Activated T-cell treated with anti-CD3 and anti-CD28 coated beads, Interleukin-2, amount 50 U/mL, for 72 hours (primary cell): ENCODE results near the gene PXK. TPM values are rescaled to one million over a fixed set of nuclear protein-coding genes. Genes with fewer than 3 reads are reported as not detected.

Experiments used
- ATAC-seq, 2 donors: fragments of 150-1000 bp; cut with Tn5 transposase; replicated peaks in 1 of 2; 2 replicates each; pipeline ENCODE4 v1.10.0; 2021; ENCODE audit warnings: moderate library complexity in 2 of 2, mild to moderate bottlenecking in 1 of 2
- DNase-seq, 2 donors: peaks; one replicate each; pipeline ENCODE4 v3.0.0; 2021 to 2022; ENCODE audit warnings: mixed read lengths in 1 of 2
- H3K27ac Mint-ChIP-seq: one replicate; pipeline ENCODE4 v1.8.0; 2022; ENCODE audit warnings: mild to moderate bottlenecking, moderate library complexity, mixed read lengths
- H3K27me3 Mint-ChIP-seq: one replicate; pipeline ENCODE4 v1.8.0; 2022; ENCODE audit warnings: low read depth, mixed read lengths
- H3K36me3 Mint-ChIP-seq, 2 donors: one replicate each; pipeline ENCODE4 v1.8.0; 2022; ENCODE audit warnings: mixed read lengths in 2 of 2, mild to moderate bottlenecking in 1 of 2; ENCODE audit not compliant: insufficient read depth in 2 of 2
- H3K4me1 Mint-ChIP-seq: one replicate; pipeline ENCODE4 v1.8.0; 2022; ENCODE audit warnings: low read depth, mixed read lengths
- H3K4me3 Mint-ChIP-seq, 2 donors: one replicate each; pipeline ENCODE4 v1.8.0; 2022; ENCODE audit warnings: mild to moderate bottlenecking in 2 of 2, mixed read lengths in 2 of 2, moderate library complexity in 2 of 2
- H3K9me3 Mint-ChIP-seq, 2 donors: one replicate each; pipeline ENCODE4 v1.8.0; 2022; ENCODE audit warnings: mixed read lengths in 2 of 2
- total RNA-seq, 2 donors: library from RNA; stranded (reverse); gene quantifications; one replicate each; pipeline ENCODE4 v1.2.3, GENCODE V29; 2022

Gene PXK
- total RNA-seq, 2 donors from 2014 or later = 76.1 to 79.0 TPM

DNA sequence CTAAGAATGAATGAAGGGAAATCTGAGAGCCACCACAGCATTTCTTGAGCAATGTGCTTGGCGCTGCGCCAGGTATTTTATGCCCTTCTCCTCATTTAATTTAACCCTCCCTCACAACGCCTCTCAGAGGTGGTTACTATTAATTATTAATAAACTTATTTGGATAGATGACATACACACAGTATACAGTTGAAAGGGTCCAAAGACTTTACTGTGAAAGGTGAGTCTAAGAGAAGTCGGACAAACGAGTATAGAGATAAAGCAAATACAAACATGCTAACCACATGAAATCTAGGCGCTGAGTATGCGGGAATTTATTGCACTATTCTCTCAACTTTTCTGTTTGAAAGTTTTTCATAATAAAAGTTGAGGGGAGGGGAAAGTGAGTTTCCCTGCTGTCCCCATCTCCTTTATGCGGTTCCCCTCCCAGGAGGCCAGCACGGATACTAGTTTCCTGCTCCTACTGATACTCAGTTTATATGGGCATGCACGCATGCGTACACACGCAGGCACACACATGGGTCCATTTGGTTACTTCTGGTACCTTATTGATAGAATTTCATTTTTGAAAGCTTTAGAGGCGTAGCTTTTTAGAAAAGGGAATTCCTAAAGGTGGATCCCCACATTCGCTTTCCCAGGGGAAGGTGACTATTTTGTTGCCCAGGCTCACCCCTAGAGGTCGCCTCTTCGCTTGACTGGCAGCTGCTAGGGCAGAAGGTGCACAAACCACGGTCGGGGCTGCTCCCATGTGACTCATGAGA is 130.7 kb downstream of the PXK start:
- Mint-ChIP-seq H3K9me3 (no peaks in the 10 kb centered on the region), H3K4me3 (peak overlapping the region; percentile 37 to 66), H3K27ac (no peak overlapping the region)

GRCh38 chr3:58463942-58464271 is 131.2 kb downstream of the PXK start:
- no peaks in the 10 kb centered on the region for H3K27me3 Mint-ChIP-seq
- DNase-seq (no peak), ATAC-seq (no peak)
- no peak overlapping the region for H3K27ac Mint-ChIP-seq
- H3K4me1 Mint-ChIP-seq = peaks cover 25% of the 10 kb centered on the region
- no peaks in the 10 kb centered on the region for H3K9me3 Mint-ChIP-seq
- no peaks in the 10 kb centered on the region for H3K36me3 Mint-ChIP-seq
- H3K4me3 Mint-ChIP-seq = peak overlapping the region; percentile 37 to 66

More for the DNA sequence above, 130.7 kb downstream of the PXK start:
- Mint-ChIP-seq H3K4me1 (peaks cover 25% of the 10 kb centered on the region), H3K27me3 (no peaks in the 10 kb centered on the region), H3K36me3 (no peaks in the 10 kb centered on the region)
- ATAC-seq = peak; percentile 98
- DNase-seq = peak; percentile 86 to 89

DNA sequence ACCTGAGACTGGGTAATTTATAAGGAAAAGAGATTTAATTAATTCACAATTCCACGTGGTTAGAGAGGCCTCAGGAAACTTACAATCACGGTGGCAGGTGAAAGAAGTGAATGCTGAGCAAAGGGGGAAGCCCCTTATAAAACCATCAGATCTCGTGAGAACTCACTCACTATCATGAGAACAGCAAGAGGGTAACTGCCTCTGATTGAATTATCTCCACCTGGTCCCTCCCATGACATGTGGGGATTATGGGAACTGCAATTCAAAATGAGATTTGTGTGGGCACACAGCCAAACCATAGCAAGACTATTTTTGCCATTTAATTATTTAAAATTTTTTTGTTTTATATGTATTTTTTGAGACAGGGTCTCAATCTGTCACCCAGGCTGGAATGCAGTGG is 132.2 kb downstream of the PXK start:
- DNase-seq = peak; percentile 20 to 34
- Mint-ChIP-seq H3K36me3 (no peaks in the 10 kb centered on the region), H3K4me3 (peak overlapping the region; percentile 51 to 58), H3K4me1 (peaks cover 31% of the 10 kb centered on the region), H3K27me3 (no peaks in the 10 kb centered on the region), H3K27ac (peak overlapping the region; percentile 28), H3K9me3 (no peaks in the 10 kb centered on the region)
- ATAC-seq = peak; percentile 50 to 53

- Mint-ChIP-seq H3K4me1 (peaks cover 50% of the 10 kb centered on the region), H3K27me3 (no peaks in the 10 kb centered on the region), H3K27ac (no peak overlapping the region), H3K4me3 (no peak overlapping the region), H3K9me3 (no peaks in the 10 kb centered on the region), H3K36me3 (no peaks in the 10 kb centered on the region)
- DNase-seq (no peak), ATAC-seq (no peak)
These were observed 134.3 kb downstream of the PXK start for GRCh38 chr3:58466899-58467563.

DNA sequence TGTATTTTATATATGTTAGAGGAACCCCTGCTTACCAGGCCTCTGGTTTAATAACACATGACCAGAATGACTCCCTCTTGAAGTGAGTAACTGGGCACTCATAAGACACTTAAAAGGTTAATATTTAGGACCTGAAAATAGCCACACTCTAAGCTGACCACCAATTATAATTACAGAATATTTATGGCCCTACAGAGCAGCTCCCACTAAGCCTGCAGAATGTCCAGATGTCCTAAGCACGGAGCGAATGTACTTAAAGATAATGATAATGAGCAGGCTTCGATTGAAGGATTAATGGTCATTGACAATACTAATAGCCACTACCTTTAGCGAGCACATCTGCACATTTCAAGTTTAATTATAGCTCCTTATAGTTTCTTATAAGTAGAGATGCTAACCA is 136.4 kb downstream of the PXK start:
- H3K4me3 Mint-ChIP-seq = no peak overlapping the region
- ATAC-seq (no peak), DNase-seq (no peak)
- no peaks in the 10 kb centered on the region for H3K9me3 Mint-ChIP-seq
- no peak overlapping the region for H3K27ac Mint-ChIP-seq
- H3K36me3 Mint-ChIP-seq = no peaks in the 10 kb centered on the region
- peaks cover 59% of the 10 kb centered on the region for H3K4me1 Mint-ChIP-seq
- H3K27me3 Mint-ChIP-seq = peaks cover 7% of the 10 kb centered on the region

- Mint-ChIP-seq H3K4me3 (peak overlapping the region; percentile 61 to 69), H3K9me3 (no peaks in the 10 kb centered on the region), H3K27me3 (peaks cover 13% of the 10 kb centered on the region), H3K4me1 (peaks cover 58% of the 10 kb centered on the region), H3K36me3 (no peaks in the 10 kb centered on the region), H3K27ac (peak overlapping the region; percentile 66)
- no peak for DNase-seq
- no peak for ATAC-seq
These were observed 137.8 kb downstream of the PXK start for GRCh38 chr3:58470363-58471024.

GRCh38 chr3:58471025-58471887 is 138.6 kb downstream of the PXK start:
- Mint-ChIP-seq H3K27me3 (peaks cover 13% of the 10 kb centered on the region), H3K36me3 (no peaks in the 10 kb centered on the region), H3K9me3 (no peaks in the 10 kb centered on the region), H3K4me3 (peak overlapping the region; percentile 61 to 69), H3K4me1 (peaks cover 56% of the 10 kb centered on the region), H3K27ac (peak overlapping the region; percentile 66)
- peak; percentile 96 for ATAC-seq
- DNase-seq = peak; percentile 79 to 85

DNA sequence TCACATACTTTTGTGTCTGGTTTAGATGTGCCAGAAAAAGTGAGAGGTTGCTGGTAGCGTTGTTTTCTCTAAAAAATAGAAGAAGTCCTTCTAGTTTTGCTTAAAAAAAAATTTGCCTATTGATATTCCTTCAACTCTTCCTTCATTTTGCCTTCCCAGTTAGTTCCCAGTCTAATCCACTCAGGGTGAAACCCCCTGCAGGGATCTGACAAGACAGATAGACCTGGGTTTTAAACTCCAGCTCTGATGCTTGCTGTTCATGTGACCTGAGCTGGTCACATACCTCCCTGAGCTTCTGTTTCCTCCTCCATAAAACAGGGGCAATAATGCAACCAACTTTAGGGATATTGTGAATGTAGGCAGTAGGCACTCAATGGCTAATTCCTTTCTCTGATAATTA is 140.6 kb downstream of the PXK start:
- no peaks in the 10 kb centered on the region for H3K9me3 Mint-ChIP-seq
- H3K4me3 Mint-ChIP-seq = no peak overlapping the region
- DNase-seq = no peak
- H3K27ac Mint-ChIP-seq = no peak overlapping the region
- H3K36me3 Mint-ChIP-seq = no peaks in the 10 kb centered on the region
- ATAC-seq = no peak
- peaks cover 13% of the 10 kb centered on the region for H3K27me3 Mint-ChIP-seq
- H3K4me1 Mint-ChIP-seq = peaks cover 56% of the 10 kb centered on the region

DNA sequence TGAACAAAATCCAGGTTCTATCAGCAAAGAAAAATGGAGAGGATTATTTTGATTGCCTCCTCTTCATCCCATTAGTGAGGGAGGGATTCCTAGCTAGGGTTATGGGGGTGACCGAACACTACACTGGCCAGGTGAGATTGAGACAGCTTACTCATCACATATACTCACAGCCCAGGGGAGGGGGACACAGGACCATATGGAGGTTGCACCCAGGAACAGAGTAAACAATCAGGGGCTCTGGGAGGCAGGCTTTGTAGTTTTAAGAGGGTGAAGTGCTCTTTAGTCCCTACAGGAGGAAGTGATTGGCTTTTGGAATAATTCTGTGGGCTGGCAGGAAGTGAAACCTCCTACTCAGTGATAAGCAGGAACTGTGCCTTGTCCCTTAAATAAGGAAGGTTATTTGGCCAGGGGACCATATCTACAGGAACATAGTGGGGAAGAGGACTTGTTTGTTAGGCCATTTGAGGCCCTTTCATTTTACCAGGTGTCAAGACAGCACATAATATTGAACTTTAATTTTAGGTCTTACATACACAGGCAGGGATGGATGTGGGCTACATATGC is 141.7 kb downstream of the PXK start:
- Mint-ChIP-seq H3K27me3 (peaks cover 13% of the 10 kb centered on the region), H3K9me3 (peaks cover 0 to 2% of the 10 kb centered on the region in 2 donors), H3K4me3 (no peak overlapping the region), H3K36me3 (peaks cover 0 to 2% of the 10 kb centered on the region in 2 donors), H3K4me1 (peaks cover 54% of the 10 kb centered on the region), H3K27ac (no peak overlapping the region)
- DNase-seq (no peak), ATAC-seq (no peak)

DNA sequence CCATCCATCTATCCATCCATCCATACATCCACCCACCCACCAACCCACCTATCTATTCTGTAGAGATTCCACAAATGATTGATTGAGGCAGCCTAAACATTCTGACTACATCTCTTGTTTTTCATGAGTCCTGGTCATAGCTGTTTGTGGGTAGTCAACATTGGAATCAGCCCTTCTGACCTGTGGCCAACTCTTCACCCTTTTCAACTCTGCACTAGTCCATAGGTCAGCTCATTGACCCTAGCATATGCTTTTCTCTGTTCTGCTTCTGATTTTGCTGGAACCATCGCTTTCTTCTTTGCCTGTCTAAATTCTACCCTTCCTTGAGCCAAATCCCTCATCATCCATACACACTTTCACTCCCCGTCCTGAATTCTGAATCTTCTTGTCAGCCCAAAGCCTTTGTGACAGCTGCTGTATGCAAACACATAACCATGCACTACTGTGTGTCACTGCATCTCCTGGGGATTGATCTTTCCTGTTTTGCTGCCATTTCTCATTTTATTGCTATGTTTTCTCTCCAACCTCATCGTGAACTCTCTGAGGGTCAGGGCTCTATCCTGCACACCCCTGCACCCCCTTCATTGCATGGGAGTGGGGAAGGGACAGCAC is 142.4 kb downstream of the PXK start:
- ATAC-seq (no peak), DNase-seq (no peak)
- Mint-ChIP-seq H3K9me3 (peaks cover 0 to 2% of the 10 kb centered on the region in 2 donors), H3K36me3 (peaks cover 0 to 2% of the 10 kb centered on the region in 2 donors), H3K4me3 (no peak overlapping the region), H3K4me1 (peaks cover 48% of the 10 kb centered on the region), H3K27me3 (peaks cover 13% of the 10 kb centered on the region), H3K27ac (no peak overlapping the region)
